ENCODE data around the gene PPP6R2.

DNA sequence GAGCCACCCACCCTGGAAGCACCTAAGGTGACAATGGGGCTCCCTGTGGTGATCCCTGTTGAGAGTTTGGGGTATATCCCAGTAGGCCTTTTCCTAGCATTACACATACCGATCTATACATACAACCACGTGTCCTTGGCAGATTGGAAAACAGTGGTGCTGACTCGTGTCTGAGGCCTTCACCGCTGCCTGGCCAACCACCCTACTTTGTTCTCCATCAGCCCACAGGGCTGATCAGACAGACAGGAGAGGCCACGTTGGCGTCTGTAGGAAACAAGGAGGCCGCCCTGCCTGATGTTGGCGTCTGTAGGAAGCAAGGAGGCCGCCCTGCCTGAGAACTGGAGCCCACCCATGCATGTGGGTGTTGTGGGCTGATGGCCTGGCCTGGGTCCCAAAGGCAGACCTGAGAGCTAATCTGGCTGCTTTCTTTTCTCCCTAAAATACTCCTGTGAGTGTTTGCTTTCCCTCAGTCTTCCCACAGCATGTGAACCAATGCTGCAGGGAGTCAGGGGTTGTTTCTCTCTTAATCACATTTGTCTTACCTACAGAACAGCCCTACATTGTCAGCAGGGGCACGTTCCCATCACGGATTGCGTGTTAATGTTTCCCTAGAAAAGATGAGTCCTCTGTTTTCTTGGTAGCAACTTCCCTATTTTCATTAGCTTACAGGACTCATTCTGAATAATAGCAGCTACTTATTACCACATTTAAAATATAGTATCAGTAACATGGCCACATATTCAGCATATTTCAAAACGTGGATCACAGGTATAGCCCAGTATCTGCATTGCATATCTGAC is 74.5 kb downstream of the PPP6R2 start:
- TF ChIP-seq, protein P1, sequence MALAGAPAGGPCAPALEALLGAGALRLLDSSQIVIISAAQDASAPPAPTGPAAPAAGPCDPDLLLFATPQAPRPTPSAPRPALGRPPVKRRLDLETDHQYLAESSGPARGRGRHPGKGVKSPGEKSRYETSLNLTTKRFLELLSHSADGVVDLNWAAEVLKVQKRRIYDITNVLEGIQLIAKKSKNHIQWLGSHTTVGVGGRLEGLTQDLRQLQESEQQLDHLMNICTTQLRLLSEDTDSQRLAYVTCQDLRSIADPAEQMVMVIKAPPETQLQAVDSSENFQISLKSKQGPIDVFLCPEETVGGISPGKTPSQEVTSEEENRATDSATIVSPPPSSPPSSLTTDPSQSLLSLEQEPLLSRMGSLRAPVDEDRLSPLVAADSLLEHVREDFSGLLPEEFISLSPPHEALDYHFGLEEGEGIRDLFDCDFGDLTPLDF (CRISPR knock-in tag; IDR thresholded peaks at IDR 0.05): no peak
- TF ChIP-seq CTCF (IDR thresholded peaks at IDR 0.05) (no peak), CREB1 (CRISPR knock-in tag; IDR thresholded peaks at IDR 0.05) (no peak), HMGA2 (CRISPR knock-in tag; IDR thresholded peaks at IDR 0.05) (no peak), ZBTB21 (CRISPR knock-in tag; IDR thresholded peaks at IDR 0.05; ENCODE audit: borderline replicate concordance) (no peak), NR2C2 (CRISPR knock-in tag; IDR thresholded peaks at IDR 0.05) (no peak), RELA (CRISPR knock-in tag; IDR thresholded peaks at IDR 0.05; ENCODE audit: borderline replicate concordance) (no peak), CREM (CRISPR knock-in tag; IDR thresholded peaks at IDR 0.05) (no peak), KAT7 (CRISPR knock-in tag; IDR thresholded peaks at IDR 0.05; ENCODE audit: borderline replicate concordance) (no peak)
- TF ChIP-seq, protein P2, sequence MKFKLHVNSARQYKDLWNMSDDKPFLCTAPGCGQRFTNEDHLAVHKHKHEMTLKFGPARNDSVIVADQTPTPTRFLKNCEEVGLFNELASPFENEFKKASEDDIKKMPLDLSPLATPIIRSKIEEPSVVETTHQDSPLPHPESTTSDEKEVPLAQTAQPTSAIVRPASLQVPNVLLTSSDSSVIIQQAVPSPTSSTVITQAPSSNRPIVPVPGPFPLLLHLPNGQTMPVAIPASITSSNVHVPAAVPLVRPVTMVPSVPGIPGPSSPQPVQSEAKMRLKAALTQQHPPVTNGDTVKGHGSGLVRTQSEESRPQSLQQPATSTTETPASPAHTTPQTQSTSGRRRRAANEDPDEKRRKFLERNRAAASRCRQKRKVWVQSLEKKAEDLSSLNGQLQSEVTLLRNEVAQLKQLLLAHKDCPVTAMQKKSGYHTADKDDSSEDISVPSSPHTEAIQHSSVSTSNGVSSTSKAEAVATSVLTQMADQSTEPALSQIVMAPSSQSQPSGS (CRISPR knock-in tag; IDR thresholded peaks at IDR 0.05; ENCODE audit: borderline replicate concordance, low read depth): no peak
- TF ChIP-seq, protein P3, sequence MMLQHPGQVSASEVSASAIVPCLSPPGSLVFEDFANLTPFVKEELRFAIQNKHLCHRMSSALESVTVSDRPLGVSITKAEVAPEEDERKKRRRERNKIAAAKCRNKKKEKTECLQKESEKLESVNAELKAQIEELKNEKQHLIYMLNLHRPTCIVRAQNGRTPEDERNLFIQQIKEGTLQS (CRISPR knock-in tag; conservative IDR thresholded peaks at IDR 0.05): no peak
- TF ChIP-seq, protein P4, sequence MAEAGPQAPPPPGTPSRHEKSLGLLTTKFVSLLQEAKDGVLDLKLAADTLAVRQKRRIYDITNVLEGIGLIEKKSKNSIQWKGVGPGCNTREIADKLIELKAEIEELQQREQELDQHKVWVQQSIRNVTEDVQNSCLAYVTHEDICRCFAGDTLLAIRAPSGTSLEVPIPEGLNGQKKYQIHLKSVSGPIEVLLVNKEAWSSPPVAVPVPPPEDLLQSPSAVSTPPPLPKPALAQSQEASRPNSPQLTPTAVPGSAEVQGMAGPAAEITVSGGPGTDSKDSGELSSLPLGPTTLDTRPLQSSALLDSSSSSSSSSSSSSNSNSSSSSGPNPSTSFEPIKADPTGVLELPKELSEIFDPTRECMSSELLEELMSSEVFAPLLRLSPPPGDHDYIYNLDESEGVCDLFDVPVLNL (CRISPR knock-in tag; IDR thresholded peaks at IDR 0.05; ENCODE audit: borderline replicate concordance, low read depth): no peak
- TF ChIP-seq, protein P5, sequence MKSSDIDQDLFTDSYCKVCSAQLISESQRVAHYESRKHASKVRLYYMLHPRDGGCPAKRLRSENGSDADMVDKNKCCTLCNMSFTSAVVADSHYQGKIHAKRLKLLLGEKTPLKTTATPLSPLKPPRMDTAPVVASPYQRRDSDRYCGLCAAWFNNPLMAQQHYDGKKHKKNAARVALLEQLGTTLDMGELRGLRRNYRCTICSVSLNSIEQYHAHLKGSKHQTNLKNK (CRISPR knock-in tag; IDR thresholded peaks at IDR 0.05): no peak
- TF ChIP-seq, protein P6, sequence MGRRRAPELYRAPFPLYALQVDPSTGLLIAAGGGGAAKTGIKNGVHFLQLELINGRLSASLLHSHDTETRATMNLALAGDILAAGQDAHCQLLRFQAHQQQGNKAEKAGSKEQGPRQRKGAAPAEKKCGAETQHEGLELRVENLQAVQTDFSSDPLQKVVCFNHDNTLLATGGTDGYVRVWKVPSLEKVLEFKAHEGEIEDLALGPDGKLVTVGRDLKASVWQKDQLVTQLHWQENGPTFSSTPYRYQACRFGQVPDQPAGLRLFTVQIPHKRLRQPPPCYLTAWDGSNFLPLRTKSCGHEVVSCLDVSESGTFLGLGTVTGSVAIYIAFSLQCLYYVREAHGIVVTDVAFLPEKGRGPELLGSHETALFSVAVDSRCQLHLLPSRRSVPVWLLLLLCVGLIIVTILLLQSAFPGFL (CRISPR knock-in tag; IDR thresholded peaks at IDR 0.05; ENCODE audit: borderline replicate concordance): no peak
